KOPT-K1 (cell line): Measurements from ENCODE around the gene COMMD2.

Experiments
- H3K27ac ChIP-seq: fragments of 200-600 bp; sonication (generic); 2 replicates; pipeline ENCODE4 v1.5.1; 2016; ENCODE audit warnings: antibody characterized with exemption, mild to moderate bottlenecking, low read depth, low read length; ENCODE audit not compliant: poor library complexity, severe bottlenecking
- H3K36me3 ChIP-seq: fragments of 200-600 bp; sonication (generic); 2 replicates; pipeline ENCODE4 v1.5.1; 2017; ENCODE audit warnings: antibody characterized with exemption, mild to moderate bottlenecking, low read length, moderate library complexity; ENCODE audit not compliant: insufficient read depth
- H3K9me3 ChIP-seq: fragments of 200-600 bp; sonication (generic); 2 replicates; pipeline ENCODE4 v1.5.1; 2017; ENCODE audit warnings: antibody characterized with exemption, low read length, mild to moderate bottlenecking; ENCODE audit not compliant: insufficient read depth, poor library complexity, severe bottlenecking

COMMD2 gene

GRCh38 chr3:149771652-149772271, 19.5 kb upstream of the COMMD2 start:
- H3K36me3 ChIP-seq: no peaks in the 10 kb centered on the region
- H3K27ac ChIP-seq: no peak overlapping the region
- H3K9me3 ChIP-seq: no peaks in the 10 kb centered on the region

DNA sequence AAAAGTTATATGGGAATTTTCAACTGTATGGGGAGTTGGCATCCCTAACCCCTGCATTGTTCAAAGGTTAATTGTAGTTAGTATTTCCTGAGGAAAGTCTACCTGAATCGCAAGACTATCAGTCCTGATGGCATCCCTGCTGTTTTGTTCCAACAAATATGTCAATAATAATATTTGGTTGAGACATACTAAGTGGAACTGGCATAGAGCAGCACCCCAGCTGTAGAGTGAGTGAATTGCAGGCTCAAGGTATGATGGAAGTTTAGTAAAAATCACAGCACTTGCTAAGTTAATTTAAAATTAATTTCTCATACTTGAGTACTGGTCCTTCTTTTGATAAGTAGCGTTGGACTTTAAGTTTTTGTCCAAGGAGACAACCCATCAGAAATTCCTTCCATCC, 18.0 kb upstream of the COMMD2 start:
- H3K36me3 ChIP-seq: no peaks in the 10 kb centered on the region
- H3K9me3 ChIP-seq: no peaks in the 10 kb centered on the region
- H3K27ac ChIP-seq: no peak overlapping the region

DNA sequence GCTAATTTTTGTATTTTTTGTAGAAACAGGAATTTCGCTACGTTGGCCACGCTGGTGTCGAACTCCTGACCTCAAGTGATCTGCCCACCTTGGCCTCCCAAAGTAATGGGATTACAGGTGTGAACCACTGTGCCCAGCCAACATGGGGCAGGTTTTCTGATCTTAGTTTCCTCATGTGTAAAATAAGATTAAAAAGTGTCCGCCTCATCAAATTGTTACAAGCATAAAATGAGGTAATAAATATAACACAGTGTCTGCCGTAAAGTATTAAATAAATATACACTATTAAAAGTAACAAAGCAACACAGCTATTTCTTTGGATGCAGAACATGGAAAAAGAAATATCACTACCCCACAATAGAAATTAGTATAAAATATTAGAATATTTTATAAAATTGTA, 16.4 kb upstream of the COMMD2 start:
- H3K9me3 ChIP-seq: no peaks in the 10 kb centered on the region
- H3K36me3 ChIP-seq: no peaks in the 10 kb centered on the region
- no peak overlapping the region for H3K27ac ChIP-seq

DNA sequence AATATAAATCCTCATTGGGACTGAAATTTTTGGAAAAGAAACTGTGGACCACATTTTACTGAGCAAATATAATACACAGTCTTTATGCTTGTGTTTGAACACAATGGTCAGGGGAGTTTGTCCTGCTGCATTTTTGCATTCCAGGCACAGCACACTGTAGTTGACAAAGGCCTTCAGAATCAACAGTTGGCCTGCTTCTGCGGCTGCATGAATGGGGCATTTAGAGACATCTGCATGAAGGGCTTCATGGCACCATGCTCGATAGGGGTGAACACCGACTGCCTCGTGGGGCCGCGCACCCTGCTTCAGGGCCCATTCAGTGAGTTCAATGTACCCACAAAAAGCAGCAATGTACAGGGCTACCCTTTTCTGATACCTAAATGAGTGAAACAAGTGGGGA, 15.4 kb upstream of the COMMD2 start:
- no peak overlapping the region for H3K27ac ChIP-seq
- no peaks in the 10 kb centered on the region for H3K9me3 ChIP-seq
- no peaks in the 10 kb centered on the region for H3K36me3 ChIP-seq

DNA sequence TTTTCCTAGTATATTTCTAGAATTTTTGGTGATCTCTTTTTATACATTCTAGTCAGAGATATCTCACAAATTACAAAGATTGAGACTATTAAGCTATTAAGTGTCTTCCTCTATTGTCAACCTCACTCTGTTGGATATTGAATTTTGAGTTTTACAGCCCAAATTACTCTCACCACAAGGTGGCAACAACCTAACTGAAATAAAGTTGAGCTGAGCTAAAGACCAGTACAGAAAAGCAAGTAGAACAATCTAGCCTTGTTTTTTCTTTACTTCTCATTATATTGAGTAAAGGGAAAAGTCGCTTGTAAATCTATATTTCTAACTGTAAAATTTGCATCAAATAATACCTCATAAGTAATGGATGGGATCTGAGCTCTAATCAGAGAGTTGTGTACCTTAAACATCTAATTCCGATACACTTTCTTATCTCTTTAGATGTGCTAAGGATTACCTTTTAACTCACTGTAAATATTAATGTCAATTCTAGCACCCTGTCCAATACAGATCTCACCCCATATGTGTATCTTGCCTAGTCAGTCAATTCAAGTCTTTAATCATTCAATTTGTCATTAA, 13.6 kb upstream of the COMMD2 start:
- H3K27ac ChIP-seq: no peak overlapping the region
- H3K36me3 ChIP-seq: no peaks in the 10 kb centered on the region
- H3K9me3 ChIP-seq: no peaks in the 10 kb centered on the region

DNA sequence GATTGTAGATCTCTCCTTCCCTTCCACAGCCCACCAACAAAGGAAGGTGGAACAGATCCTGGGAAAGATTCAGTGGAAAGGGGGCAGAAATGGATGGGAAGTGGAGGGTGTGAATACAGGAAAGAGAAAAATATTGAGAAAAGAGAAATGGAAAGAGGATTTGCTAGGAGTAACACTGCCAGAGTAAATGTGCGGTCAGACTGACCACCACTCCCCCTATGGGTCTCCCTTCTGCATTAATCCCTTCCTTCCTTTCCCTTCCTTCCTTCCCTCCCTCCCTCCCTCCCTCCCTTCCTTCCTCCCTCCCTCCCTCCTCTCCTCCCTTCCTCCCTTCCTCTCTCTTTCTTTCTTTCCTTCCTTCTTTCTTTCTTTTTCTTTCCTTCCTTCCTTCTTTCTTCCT, 12.0 kb upstream of the COMMD2 start:
- Histone ChIP-seq H3K9me3 (no peaks in the 10 kb centered on the region), H3K27ac (no peak overlapping the region), H3K36me3 (no peaks in the 10 kb centered on the region)

GRCh38 chr3:149763565-149764195, 11.4 kb upstream of the COMMD2 start:
- Histone ChIP-seq H3K36me3 (no peaks in the 10 kb centered on the region), H3K27ac (no peak overlapping the region), H3K9me3 (no peaks in the 10 kb centered on the region)

GRCh38 chr3:149753717-149754116, 1.4 kb upstream of the COMMD2 start:
- Histone ChIP-seq H3K27ac (no peak overlapping the region), H3K9me3 (no peaks in the 10 kb centered on the region), H3K36me3 (peaks cover 14% of the 10 kb centered on the region)

- H3K36me3 ChIP-seq: peaks cover 23% of the 10 kb centered on the region
- H3K9me3 ChIP-seq: no peaks in the 10 kb centered on the region
- peak overlapping the region; percentile 53 for H3K27ac ChIP-seq
These were observed 473 bp upstream of the COMMD2 start for GRCh38 chr3:149752788-149753136.

DNA sequence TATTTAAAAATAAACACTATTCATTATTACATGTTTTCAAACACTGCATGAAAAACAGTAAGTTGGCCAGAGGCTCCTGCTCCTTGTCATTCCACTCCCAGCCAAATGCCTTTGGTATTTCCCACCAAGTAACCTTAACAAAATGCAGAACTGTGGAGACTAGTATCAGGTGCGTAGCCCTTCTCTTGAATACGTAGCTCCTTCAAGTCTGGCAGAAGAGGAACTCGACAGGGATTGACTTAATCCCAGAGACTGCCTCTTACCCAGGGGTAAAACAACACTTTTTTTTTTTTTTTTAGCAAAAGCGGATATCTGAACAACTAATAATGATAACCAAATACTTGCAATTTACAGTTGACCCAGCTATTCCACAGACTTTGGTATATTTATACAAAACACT, 738 bp downstream of the COMMD2 start:
- H3K9me3 ChIP-seq: no peaks in the 10 kb centered on the region
- H3K36me3 ChIP-seq: peaks cover 34% of the 10 kb centered on the region
- H3K27ac ChIP-seq: no peak overlapping the region

- no peak overlapping the region for H3K27ac ChIP-seq
- H3K36me3 ChIP-seq: peaks cover 83% of the 10 kb centered on the region
- no peaks in the 10 kb centered on the region for H3K9me3 ChIP-seq
These were observed 7.7 kb downstream of the COMMD2 start for GRCh38 chr3:149744606-149745005.

DNA sequence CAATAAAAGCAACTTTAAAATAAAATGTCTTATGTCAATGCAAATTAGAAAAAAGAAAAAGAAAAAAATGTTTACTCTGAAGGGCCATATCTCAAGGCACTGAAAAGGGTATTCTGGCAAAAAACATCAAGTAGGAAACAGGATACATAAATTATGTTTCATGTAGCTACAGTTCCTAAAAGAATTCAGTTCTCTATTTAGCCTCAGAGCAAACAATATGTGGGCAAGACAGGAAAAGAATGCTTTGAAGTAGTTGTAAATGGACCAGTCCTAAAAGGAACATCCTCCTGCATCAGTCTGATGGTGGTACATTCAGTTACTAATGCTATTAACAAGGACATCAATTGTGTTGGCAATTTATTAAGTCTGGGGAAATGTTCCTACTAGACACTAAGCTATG, 8.1 kb downstream of the COMMD2 start:
- Histone ChIP-seq H3K27ac (no peak overlapping the region), H3K36me3 (peaks cover 82% of the 10 kb centered on the region)

DNA sequence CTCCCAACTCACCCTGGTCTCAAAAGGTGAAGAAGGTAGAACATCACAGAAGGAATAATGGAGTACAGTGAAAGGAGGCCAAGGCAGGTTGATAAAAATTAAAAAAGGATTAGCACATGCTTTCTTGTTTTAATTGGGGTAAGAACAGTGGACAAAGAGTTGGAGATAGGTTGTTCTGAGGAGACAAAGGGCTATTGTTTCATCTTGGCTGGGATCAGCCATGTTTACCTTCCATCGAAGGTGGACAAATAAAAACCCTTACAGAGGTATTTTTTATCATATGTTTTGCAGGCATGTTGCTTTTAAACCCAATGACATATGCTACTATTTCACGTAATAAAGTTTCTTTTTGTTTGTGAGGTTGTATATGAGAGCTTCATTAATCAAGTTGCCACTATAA, 12.9 kb downstream of the COMMD2 start:
- H3K36me3 ChIP-seq: peaks cover 48% of the 10 kb centered on the region
- no peaks in the 10 kb centered on the region for H3K9me3 ChIP-seq

More for the DNA sequence above, 8.1 kb downstream of the COMMD2 start:
- no peaks in the 10 kb centered on the region for H3K9me3 ChIP-seq

DNA sequence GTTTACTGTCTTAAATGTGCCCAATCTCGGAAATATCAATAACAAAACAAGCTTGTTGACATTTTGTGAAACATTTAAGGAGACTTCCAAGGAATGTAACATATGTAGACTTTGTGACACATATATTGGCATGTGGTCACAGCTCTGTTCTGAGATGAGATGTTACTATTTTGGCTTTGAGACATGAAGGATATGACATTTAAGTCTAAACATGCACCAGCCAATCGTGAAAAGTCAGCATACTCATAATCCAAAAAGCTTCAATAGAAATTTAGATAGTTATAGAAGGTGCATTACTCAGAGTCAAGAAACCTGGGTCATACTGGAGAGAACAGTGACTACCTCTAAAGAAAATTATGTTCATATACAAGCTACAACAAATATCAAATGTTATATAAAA, 13.4 kb downstream of the COMMD2 start:
- Histone ChIP-seq H3K36me3 (peaks cover 42% of the 10 kb centered on the region), H3K27ac (no peak overlapping the region), H3K9me3 (no peaks in the 10 kb centered on the region)

More for the DNA sequence above, 12.9 kb downstream of the COMMD2 start:
- no peak overlapping the region for H3K27ac ChIP-seq

DNA sequence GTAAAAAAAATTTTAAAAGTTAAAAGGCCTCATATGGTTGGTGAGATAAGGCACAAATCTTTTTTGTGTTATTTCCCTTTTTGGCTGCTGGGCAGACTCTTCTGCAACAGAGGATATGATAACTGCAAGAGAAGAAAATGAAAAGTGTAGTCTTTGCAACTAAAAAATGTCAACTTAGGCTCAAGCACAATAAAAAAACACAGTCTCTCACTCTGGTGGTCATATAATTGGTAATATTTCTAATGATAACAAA, 15.4 kb downstream of the COMMD2 start:
- peaks cover 29% of the 10 kb centered on the region for H3K36me3 ChIP-seq
- H3K9me3 ChIP-seq: no peaks in the 10 kb centered on the region
- H3K27ac ChIP-seq: no peak overlapping the region
